ENCODE results near the gene SMG9.

DNA sequence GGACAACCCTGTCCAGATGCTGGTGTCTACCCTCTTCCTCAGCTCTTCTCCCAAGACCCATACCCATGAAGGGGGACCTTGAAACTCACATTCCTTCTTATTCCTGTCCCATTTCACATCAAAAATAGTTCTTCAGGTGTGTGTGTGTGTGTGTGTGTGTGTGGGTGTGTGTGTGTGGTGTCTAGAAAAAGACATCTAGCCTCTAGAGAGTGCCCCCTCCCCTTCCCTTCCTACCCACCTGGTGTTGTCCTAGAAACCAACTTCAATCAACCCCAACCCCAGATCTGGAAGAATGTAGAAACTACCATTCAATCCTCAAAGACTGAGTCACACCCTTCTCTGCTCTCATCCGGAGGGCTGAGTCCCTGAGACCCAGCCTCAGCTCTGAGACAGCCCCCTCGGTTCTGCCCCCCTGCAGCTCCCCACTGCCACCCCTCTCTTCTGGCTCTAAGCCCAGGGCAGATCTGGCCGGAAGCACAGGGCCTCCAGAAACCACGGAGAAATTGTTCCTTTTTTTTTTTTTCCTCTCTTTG, 22.5 kb upstream of the SMG9 start:
- TF ChIP-seq, protein P1, sequence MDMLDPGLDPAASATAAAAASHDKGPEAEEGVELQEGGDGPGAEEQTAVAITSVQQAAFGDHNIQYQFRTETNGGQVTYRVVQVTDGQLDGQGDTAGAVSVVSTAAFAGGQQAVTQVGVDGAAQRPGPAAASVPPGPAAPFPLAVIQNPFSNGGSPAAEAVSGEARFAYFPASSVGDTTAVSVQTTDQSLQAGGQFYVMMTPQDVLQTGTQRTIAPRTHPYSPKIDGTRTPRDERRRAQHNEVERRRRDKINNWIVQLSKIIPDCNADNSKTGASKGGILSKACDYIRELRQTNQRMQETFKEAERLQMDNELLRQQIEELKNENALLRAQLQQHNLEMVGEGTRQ (IDR thresholded peaks at IDR 0.05; ENCODE audit: borderline replicate concordance, low read depth, low read length): no peak
- TF ChIP-seq CTCF (IDR thresholded peaks at IDR 0.05): no peak

Data from SK-N-SH (cell line).